ENCODE measurements around the gene CNTNAP3B.
"Not testable (repeated sequence)": the region's sequence is repeated elsewhere in the genome, so short reads cannot be mapped to it uniquely, and the experiment has no call there.

Gene CNTNAP3B

DNA sequence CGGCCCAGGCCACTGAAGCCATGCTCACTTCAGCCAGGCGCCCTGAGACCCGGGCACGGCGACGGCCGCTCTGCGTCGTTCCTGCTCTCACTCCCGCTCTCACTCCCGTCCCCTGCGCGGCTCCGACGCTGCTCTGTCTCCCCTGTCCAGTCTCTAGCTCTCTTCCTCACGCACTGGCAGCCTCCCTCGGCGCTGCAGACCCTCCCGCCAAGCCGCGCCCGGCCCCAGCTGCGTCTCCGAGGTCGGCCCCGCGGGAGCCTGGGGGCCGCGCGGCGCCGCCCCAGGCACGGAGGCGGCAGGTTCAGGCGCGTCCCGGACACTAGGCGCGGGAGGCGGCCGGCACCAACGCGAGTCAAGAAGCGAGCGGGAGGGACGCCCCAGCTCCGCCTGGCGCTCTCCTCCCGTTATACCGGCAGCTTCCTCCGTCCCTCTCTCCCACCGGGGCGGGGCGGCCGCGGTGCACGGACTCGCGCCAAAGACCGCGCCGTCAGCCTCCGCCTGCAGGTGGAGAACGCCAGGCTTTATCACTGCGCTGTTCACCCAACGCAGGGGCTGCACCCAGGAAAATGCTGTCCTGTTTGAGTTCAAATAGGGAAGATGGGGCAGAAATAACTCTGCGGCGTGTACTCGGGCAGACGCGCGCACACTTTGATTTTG lies at the start of gene CNTNAP3B:
Gene CNTNAP3B (minus strand): TSS at position 354 of the 657 bp plus-strand sequence. CDS start 332 bp downstream, at position 22.
- DNase-seq: not testable (repeated sequence)

GRCh38 chr9:42160299-42160698 lies 31.1 kb upstream of the CNTNAP3B start:
- DNase-seq: not testable (repeated sequence)

GRCh38 chr9:42127056-42127841 lies 2.0 kb downstream of the CNTNAP3B start:
- DNase-seq: not testable (repeated sequence)

DNA sequence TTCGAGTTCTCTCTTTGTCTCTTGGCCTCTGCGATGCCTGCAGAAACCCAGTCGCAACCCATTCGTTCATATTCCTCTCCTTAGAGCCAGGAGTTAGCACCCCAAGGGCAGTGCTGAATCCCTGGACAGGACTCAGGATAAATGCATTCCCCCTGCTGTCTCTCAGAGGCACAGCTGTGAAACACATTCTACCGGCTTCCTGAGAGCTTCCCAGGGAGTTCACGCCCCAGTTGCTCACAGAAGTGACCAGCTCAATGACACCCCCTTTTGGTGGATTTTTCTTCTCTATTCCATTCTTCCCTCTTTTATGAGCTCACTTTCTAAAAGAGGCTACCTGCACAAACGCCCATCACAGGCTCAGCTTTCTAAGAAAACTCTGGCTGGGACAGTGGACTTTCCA lies 8.2 kb downstream of the CNTNAP3B start:
- not testable (repeated sequence) for DNase-seq

DNA sequence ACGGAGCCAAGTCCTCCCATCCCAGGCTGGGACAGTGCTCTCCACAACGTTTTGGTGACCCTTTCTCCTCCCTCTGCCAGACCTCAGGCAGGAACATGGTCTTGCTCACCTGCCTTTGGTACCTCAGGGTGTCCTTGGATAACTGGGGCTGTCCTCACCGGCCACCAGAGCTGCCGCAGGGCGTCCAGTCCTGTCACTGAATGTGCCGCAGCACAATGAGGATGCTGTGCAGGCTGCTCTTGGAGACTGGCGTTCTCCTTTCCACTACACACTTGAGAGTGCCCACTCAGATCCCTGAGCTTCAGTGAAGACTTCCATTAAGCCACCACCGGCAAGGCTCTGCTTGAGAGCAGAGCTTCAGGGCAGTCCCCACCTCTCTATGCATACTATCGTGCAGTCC lies 33.3 kb downstream of the CNTNAP3B start:
- DNase-seq: not testable (repeated sequence)

GRCh38 chr9:42084559-42084952 lies 44.7 kb downstream of the CNTNAP3B start:
- DNase-seq: not testable (repeated sequence)

DNA sequence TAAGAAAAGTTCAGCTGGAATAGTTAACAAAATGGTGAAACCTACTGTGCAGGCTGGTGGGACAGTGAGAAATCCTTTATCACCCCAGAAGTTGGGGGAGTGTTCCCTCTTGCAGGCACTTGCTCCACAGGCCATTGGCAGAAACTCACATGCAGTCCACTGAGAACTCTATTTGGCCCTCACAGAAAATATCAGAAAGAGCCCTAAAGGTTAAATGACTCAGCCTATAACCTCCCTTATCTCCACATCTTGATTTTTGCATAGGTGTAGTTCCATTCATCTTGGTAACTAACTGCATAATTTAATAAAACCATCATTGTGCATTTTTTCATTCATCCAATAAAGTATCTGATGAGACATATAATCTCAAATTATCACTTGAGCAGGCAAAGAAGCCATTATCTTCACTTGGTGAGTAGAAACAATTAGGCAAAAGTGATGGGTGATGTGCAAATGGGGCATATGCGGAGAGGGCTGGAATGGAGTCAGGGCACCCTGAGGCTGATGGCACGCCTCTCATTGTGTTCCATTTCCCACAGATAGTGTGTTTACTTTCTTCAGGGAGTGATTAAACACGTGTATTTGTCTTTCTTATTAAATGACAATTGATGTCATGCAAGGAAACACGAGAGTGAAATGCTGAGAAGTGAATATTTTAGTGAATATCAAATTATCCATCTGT lies 45.2 kb downstream of the CNTNAP3B start:
- not testable (repeated sequence) for DNase-seq

- DNase-seq: not testable (repeated sequence)
Observed at GRCh38 chr9:42080376-42080775, 48.9 kb downstream of the CNTNAP3B start.

DNA sequence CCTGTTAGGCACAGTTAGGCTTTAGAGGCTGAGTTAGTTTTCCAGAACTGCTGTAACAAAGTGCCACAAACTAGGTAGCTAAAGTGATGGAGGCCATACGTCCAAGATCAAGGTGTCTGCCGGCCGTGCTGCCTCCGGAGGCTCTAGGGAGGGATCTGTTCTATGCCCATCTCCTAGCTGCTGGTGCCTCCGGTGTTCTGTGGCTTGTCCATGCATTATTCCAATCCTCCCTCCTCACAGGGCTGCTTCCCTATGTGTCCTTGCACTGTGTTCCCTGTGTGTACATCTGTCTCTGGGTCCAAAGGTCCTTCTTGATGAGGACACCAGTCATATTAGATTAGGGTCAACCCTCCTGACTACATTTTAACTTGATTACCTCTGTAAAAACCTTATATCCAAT lies 54.4 kb downstream of the CNTNAP3B start:
- DNase-seq: not testable (repeated sequence)

DNA sequence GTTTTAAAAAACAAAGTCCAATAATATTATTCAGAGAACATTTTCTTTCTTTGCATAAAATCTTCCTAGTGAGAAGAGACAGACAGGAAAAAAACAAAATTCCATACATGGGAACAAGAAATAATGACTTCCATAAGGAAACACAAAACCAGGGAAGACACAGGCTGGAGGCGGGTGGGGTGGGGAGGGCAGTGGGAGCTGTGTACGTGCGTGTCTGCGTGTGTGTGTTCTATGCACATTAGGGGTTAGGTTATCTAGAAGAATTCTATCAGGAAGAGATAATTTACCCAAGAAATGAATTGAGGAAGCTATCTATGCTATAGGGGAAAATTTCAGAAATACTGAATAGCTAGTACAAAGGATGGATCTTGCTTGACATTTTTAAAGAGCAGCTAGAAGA lies 58.2 kb downstream of the CNTNAP3B start:
- not testable (repeated sequence) for DNase-seq

DNA sequence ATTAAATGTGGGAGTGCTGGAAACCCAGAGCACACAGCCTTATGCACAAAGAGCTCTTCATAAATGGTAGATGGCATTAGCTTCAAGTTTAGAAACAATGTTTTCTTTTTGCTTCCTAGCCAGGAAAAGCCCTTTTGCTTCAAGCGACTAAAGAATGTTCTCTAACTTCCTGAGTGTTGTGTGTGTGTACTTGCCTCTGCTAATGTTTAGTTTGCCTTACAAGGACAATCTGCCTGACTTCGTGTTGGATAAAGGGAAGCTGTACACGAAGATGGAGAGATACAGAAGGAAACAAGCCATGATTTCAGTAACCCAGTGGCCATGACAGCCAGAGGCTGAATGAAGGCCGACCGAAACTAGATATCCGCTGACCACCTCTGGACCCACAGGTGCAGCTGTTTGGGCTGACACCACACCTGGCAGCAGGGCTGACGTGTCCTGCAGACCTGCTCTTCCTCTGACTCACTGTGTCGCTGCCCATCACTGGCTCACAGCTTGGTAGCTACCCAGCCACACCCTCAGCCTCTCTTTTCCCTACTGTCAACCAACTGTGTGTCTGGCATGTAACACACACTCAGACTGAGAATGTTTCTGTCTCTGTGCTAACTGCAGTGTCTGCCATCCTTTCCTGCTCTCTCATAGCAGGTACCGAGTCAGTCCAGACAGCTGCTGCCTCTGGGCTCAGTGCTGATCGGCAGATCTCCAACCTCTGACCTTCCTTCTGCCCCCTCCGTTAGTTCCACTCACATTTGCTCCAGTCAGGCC lies 59.0 kb downstream of the CNTNAP3B start:
- DNase-seq: not testable (repeated sequence)

DNA sequence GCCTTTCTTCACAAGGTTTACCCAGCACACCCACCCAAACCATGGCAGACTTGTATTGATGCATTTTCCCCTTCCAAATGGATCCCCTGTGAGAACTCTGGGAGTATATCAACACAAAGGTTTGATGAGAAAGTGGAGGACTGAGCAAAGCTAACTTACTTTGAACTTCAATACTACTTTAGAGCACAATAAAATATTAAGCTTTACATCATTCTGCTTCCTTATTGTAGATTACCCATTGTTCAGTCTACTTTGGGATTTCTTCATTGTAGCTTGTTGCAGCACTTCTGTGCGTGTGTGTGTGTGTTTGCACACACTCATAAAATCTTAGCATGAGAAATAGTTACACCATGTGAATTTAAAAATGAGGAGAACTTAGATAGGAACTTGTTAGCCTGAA lies 75.4 kb downstream of the CNTNAP3B start:
- not testable (repeated sequence) for DNase-seq

DNA sequence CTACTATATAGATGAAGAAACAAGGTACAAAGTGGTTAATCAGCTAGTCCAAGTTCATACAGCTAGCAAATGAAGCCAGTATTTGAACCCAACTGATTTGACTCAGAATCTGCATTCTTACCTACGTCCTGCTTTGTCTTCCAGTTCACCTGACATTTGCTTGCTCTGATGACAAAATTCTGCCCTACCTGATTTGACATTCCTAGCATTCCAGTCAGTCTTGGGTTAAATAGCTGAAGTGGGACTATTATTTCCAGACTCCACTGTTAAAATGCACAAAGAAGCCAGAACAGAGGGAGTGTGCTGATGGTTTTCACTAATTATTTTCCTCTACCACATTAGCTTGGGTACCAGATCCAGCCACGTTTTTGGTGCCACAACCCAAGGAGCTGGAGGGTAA lies 78.5 kb downstream of the CNTNAP3B start:
- not testable (repeated sequence) for DNase-seq

DNA sequence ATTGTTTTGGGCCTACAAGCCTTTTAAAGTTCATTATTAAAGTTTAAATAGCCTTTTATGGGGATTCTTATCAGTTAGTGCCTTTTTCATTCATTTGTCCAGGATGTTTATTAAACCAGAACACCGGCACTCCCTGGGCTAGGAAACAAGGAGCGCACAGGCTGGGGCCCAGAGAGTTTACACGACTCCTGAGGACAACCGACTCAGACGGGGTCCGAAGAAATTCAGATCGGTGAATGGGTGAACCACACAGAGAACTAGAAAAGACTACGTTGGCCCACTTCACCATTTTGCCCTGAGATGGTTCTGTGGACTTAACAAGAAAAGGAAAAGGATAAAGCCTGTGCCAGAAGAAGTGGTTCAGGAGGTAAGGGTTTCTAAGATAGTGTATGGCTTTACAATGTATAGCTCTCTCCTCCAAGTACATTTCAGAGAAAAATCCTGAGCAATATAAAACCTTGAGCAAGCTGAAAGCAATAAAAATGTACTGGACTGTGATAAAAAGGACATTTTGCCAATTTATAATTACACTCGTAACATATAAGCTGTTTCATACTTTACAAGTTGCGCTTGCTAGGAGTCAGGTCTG lies 84.7 kb downstream of the CNTNAP3B start:
- DNase-seq: not testable (repeated sequence)

GRCh38 chr9:42033541-42033940 lies 95.7 kb downstream of the CNTNAP3B start:
- not testable (repeated sequence) for DNase-seq

DNA sequence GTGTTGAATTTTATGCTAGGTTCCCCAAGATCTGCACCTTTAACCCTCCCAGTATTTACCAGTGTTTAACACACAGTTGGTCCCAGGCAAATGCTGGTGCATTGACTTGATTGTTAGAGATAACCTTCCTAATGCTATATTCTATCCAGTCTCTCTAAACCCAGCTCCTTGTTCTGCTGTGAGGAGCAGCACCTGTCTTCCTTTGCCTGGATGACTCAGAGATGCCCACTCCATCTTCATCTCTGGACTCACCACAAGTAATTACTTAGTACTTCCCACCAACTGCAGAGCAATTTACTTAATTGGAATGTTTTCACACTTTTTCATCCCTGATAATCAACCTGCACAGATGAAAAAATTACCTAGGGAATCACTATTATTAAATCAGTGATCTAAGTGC lies 108.6 kb downstream of the CNTNAP3B start:
- not testable (repeated sequence) for DNase-seq

- not testable (repeated sequence) for DNase-seq
Observed at GRCh38 chr9:42018220-42018922, 110.9 kb downstream of the CNTNAP3B start.

GRCh38 chr9:42014317-42014716 lies 114.9 kb downstream of the CNTNAP3B start:
- DNase-seq: not testable (repeated sequence)

DNA sequence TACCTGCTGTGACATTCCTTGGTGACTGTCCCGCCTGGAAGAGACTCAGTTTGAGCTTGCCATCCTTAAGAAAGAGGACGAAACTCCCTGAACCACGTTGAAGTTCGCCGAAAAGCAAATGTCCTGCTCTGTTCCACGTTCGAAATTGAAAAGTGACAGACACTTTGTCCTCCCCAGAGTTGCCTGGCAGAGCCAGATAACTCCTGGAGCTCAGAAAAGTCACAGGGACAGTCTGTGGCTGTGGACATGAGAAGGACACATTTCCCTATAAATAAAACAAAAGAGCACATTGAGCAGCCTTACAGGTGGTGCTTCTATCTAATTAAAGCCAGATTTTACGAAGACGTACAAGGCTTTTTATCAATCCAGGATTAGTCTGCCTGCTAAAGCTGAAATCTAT lies 137.6 kb downstream of the CNTNAP3B start:
- DNase-seq: not testable (repeated sequence)

GRCh38 chr9:41980271-41980670 lies 149.0 kb downstream of the CNTNAP3B start:
- not testable (repeated sequence) for DNase-seq

GRCh38 chr9:41977965-41978600 lies 151.1 kb downstream of the CNTNAP3B start:
- not testable (repeated sequence) for DNase-seq
